ENCODE data around the gene SPIRE2.

The SPIRE2 gene

DNA sequence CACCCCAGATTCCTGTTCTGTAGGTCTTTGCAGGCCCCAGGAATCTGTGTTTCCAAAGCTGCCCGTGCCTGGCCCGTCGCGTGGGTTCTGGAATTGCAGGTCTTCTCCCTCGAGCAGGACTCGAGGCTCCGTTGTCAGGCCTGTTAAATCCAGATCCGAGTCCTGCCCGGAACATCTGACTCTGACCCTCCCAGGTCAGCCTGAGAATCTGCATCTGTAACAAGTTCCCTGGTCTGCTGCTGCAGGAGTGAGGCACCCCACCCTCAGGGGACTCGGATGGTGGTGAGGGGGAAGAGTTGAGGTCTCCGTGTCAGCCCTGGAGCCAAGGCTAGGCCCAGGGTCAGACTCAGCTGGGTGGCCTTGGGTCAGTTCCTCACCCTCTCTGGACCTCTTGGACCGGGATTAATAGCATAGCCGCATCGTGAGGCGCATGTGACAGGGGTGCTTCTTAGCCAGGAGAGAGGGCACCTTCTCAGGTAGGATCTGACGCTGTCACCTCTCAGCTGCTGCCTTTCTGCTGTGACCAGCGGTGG, 8.8 kb downstream of the SPIRE2 start:
- no peak for DNase-seq (ENCODE audit: low read depth in 2 of 2)

- DNase-seq (ENCODE audit: low read depth in 2 of 2) = no peak
Measured at GRCh38 chr16:89841275-89841674, 13.0 kb downstream of the SPIRE2 start.

DNA sequence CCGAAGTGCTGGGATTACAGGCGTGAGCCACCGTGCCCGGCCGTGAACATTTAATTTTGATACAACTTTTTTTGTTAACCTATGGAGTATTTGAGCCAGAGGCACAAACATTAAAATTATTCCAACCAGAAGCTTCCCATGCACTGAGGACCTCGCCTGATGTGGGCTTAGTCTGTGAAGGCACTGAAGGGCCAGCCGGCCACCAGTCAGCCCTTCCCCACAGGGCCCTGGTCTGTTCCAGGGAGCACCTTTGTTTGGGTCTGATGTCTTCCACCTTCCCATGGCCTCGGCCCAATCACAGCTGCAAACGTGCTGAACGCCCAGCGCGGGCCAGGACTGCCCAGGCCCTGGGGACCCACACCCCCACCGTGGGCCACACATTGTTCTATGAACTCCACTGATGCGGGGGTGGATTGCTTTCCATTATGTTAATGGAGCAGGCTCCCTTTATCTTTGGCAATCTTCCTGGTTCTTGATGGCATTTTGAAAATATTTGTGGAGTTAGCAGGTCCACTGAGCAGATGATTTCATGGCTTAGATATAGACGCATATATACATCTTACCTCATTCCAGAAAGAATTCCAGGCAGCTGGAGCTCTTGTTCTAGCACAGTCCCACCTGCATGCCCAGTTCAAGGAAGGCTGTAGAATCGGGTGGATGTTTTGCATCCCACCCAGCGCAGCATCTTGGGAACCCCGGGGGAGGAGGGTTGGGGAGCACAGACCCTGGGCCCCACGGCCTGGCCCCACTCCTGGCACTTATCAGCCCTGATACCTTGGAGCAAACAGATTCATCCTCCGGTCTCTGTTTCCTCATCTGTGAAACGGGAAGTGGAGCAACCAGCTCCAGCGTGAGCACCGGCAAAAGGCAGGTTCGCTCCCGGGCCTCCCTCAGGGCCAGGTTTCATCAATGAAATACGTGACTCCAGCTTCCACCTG, 14.5 kb downstream of the SPIRE2 start:
- peak; percentile 69 to 71 for DNase-seq (ENCODE audit: low read depth in 2 of 2)

GRCh38 chr16:89843409-89844350, 15.4 kb downstream of the SPIRE2 start:
- no peak for DNase-seq (ENCODE audit: low read depth in 2 of 2)

GRCh38 chr16:89844739-89845339, 16.6 kb downstream of the SPIRE2 start:
- no peak for DNase-seq (ENCODE audit: low read depth in 2 of 2)

GRCh38 chr16:89845417-89845816, 17.1 kb downstream of the SPIRE2 start:
- no peak for DNase-seq (ENCODE audit: low read depth in 2 of 2)

DNA sequence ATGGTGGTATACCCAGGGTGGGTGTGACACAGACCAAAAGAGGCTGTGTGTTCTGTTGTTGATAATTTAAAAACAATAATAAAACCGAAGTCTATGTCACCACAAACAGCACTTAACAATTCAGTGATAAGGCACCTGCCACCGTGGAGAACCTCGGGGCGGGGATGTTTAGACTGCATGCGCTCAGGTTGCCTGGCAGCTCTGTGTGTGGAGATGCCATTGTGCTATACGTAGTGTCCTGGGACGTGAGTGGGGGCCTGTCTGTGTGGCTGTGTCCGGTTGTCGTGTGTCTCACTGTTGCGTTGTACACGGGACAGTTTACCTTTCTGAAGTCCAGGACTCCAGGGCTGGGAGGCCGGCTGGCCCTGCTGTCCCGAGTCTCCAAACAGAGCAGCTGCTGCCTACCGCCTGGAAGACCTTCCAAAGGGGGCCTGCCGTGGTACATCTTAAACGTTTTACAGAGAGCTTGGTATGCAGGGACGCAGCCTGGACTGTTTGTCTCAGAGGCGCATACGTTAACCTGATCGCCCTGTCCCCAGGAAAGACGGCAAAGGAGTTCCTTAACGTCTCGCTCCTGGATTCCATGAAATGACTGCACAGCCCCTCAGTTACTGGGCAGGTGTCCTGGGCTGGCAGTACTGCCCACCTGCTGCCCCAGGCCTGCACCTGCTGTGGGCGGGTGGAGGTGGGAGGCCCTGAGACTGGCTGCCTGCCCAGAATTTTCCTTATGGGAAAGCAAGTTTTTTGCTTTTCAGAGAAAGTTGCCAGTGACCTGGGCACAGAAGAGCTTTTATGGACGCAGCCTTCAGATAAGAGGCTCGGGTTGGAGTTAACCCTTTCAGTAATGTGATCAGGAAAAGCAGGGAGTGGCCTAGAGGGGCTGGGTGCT, 19.0 kb downstream of the SPIRE2 start:
- no peak for DNase-seq (ENCODE audit: low read depth in 2 of 2)

GRCh38 chr16:89847940-89848297, 19.6 kb downstream of the SPIRE2 start:
- DNase-seq (ENCODE audit: low read depth in 2 of 2) = no peak

DNA sequence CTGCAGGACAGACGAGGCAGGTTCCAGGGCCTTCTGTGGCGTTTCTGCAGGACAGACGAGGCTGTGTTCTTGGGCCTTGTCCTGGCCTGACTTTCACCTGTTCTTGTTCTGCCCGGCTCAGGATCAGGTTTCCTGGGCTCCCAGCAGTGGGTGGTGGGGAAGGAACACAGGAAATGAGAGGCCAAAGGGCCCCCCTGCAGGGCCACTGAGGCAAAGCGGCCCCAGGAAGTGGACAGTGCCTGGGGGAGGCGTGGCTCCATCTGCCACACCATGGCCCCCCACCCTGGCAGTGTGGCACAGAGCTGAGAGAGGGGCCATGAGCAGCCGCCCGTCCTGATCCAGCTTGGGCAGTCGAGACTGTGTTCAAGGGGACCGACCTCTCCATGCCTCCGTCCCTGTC, 20.7 kb downstream of the SPIRE2 start:
- DNase-seq (ENCODE audit: low read depth in 2 of 2) = no peak

- DNase-seq (ENCODE audit: low read depth in 2 of 2) = no peak
Measured at GRCh38 chr16:89853306-89853993, 25.2 kb downstream of the SPIRE2 start.

DNA sequence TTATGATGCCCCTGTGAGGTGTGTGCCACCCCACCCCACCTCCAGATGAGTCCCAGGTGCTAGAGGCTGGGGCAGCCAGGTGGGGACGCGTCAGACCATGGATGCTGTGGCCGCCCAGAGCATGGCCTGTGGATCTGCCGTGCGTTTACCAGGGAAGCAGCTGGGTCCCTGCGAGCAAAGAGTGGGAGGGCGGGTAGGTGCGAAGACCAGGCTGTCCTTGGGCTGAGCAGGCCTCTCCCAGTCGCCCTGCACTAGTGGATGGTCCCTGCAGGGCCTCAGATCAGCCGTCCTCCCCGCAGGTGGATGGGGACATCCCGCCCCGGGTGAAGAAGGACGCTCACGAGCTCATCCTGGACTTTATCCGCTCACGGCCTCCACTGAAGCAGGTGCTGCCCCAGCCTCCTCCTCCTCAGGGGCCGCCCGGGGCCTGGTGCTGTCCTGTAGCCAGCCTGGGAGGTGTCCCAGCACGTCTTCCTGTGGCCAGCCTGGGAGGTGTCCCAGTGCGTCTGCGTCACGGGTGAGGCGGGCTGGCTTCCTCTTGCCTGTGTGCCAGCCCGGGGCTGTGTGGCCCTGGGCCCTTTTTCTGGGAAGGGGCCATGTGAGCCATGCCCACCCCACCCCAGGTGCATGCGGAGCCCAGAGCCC, 27.1 kb downstream of the SPIRE2 start:
- no peak for DNase-seq (ENCODE audit: low read depth in 2 of 2)

DNA sequence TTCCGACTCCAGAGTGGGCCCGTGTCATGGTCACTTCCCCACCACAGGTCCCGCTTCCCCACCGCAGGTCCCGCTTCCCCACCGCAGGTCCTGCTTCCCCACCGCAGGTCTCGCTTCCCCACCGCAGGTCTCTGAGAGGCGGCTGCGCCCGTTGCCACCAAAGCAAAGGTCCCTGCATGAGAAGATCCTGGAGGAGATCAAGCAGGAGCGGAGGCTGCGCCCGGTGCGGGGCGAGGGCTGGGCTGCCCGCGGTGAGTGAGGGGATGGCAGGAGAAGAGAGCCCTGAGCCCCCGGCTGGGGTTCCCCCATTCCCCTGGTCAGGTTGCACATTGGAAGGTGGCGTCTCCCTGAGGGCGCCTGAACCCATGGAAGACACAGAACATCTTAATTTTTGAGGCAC, 27.7 kb downstream of the SPIRE2 start:
- no peak for DNase-seq (ENCODE audit: low read depth in 2 of 2)

GRCh38 chr16:89858973-89859614, 30.8 kb downstream of the SPIRE2 start:
- no peak for DNase-seq (ENCODE audit: low read depth in 2 of 2)

GRCh38 chr16:89859615-89860007, 31.3 kb downstream of the SPIRE2 start:
- no peak for DNase-seq (ENCODE audit: low read depth in 2 of 2)

- peak; percentile 4 to 8 for DNase-seq (ENCODE audit: low read depth in 2 of 2)
Measured at GRCh38 chr16:89860747-89861304, 32.6 kb downstream of the SPIRE2 start.

DNA sequence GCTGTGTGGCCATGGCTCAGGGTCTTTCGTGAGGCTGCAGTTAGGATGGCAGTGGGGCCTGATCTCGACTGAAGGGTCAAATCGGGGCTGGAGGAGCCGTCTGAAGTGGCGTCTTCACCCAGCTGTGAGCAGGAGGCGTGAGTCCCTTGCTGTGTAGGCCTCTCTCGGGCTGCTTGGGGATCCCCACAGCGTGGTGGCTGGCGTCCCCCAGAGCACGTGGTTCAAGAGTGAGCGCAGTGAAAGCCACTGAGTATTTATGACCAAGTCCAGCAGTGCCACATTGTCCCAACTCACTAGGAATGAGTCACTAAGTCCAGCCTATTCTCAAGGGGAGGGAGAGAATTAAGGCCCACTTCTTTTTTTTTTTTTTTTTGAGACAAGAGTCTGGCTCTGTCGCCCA, 33.4 kb downstream of the SPIRE2 start:
- DNase-seq (ENCODE audit: low read depth in 2 of 2) = no peak

- no peak for DNase-seq (ENCODE audit: low read depth in 2 of 2)
Measured at GRCh38 chr16:89862732-89863131, 34.5 kb downstream of the SPIRE2 start.

DNA sequence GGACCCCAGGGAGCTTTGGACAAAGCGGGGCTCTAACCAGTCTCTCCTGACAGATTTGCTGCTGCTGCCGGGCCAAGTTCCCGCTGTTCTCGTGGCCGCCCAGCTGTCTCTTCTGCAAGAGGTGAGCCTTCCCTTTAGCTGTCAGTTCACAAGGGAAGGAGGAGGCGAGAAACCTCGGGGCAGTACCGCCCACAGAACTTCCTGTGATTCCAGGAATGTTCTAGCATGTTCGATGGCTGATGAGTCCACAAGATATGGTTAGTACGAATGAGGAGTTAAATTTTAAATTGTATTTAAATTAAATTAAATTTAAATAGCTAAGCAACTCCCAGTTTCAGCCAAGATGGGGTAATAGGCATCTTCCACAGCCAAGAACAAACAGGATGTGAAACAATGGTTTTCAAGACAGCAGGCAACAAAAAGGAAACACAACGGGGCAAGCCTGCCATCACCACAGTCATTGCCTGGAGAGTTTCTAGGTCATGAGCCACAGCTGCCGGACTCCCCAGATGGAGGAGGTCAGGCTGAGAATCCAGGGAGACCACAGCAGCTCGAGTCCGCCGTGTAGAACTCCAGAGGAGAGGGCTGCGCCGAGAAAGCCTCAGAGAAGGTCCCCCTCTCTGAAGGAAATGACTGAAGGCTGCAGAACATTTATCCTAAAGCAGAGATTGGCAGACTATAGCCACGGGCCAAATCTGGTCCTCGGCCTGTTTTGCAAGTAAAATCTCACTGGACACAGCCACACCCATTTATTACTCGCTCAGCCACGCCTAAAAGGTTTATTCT, 35.7 kb downstream of the SPIRE2 start:
- no peak for DNase-seq (ENCODE audit: low read depth in 2 of 2)

Data from fibroblast of skin of left quadriceps (primary cell).